ENCODE results near the gene TMEM250.

- TF ChIP-seq CTCF (conservative IDR thresholded peaks at IDR 0.05 in 1 of 2, IDR thresholded peaks at IDR 0.05 in 1 of 2; ENCODE audit: extremely low read depth in 1 of 2, insufficient read depth in 1 of 2, low read depth in 1 of 2, low read length in 2 of 2) (no peak), EZH2 (IDR thresholded peaks at IDR 0.05; ENCODE audit: borderline replicate concordance, low read length) (no peak)
These were observed 25.9 kb downstream of the TMEM250 start for GRCh38 chr9:136092741-136093140.
